K562 (cell line): ENCODE measurements around the gene REM2. TPM values are rescaled to one million over a fixed set of nuclear protein-coding genes. Genes with fewer than 3 reads are reported as not detected.

Experiments
- ATAC-seq: fragments of 200-7000 bp; cut with Tn5 transposase; 3 replicates; pipeline ENCODE4 v1.9.1; 2020; ENCODE audit warnings: moderate library complexity
- BruUV-seq: library from RNA; stranded (reverse); fragments of 400-500 nt; replicated peaks from 2 replicates; lab custom pipeline; 2021; lab: Mats Ljungman, UMichigan
- CTCF ChIA-PET: fragments of 300-600 bp; formaldehyde crosslinking; extraction: SDS; loops from one replicate; lab custom pipeline; 2021; ENCODE audit warnings: low intra/inter-chr PET ratio; lab: Yijun Ruan, JAX
- POLR2A ChIA-PET: fragments of 300-600, 350-650 bp; sonication (Branson Sonifier 250); formaldehyde crosslinking; extraction: SDS; loops from one replicate; lab custom pipeline; 2021; ENCODE audit warnings: antibody characterized with exemption, inconsistent platforms; lab: Yijun Ruan, JAX
- DNase-seq, 4 experiments: peaks; one replicate each; pipeline versions ENCODE4 v3.0.0 to v3.0.0-alpha.2; 2011 to 2018; ENCODE audit warnings: low spot score in 3 of 4, mixed read lengths in 3 of 4; ENCODE audit errors: extremely low read depth in 1 of 4
- FAIRE-seq: peaks from 2 replicates; lab custom pipeline; 2011; peaks lifted over from hg19 to GRCh38; lab: Jason Lieb, UNC
- H2AFZ ChIP-seq: 2 replicates; pipeline ENCODE4 v1.6.0; 2011; ENCODE audit warnings: low read depth, low read length, control low read depth, inconsistent platforms
- H3K27ac ChIP-seq: fragments of 200-600 bp; 3 replicates; pipeline ENCODE4 v1.8.0; 2011; ENCODE audit warnings: low read depth, mild to moderate bottlenecking, control low read depth, inconsistent platforms, low read length, moderate library complexity, mixed read lengths; ENCODE audit errors: extremely low read depth
- H3K27me3 ChIP-seq, 2 experiments: fragments of 300-600 bp in 1 of 2; 2 replicates in 1 of 2; 3 replicates in 1 of 2; pipeline versions ENCODE4 v1.6.0 to v1.8.0; 2011; ENCODE audit warnings: inconsistent platforms in 2 of 2, low read length in 2 of 2, mild to moderate bottlenecking in 1 of 2, mixed read lengths in 1 of 2, moderate library complexity in 1 of 2; ENCODE audit not compliant: control insufficient read depth in 2 of 2, insufficient read depth in 2 of 2
- H3K36me3 ChIP-seq: fragments of 300-600 bp; 3 replicates; pipeline ENCODE4 v1.8.0; 2011; ENCODE audit warnings: mild to moderate bottlenecking, low read length, inconsistent platforms; ENCODE audit not compliant: control insufficient read depth, insufficient read depth
- H3K4me1 ChIP-seq, 2 experiments: fragments of 200-600 bp in 1 of 2; replicated peaks in 1 of 2; 2 replicates in 1 of 2; 3 replicates in 1 of 2; pipeline versions ENCODE4 v1.5.1 to v1.8.0; 2011; ENCODE audit warnings: inconsistent platforms in 2 of 2, low read length in 2 of 2, mild to moderate bottlenecking in 1 of 2, mixed read lengths in 1 of 2, moderate library complexity in 1 of 2; ENCODE audit not compliant: control insufficient read depth in 2 of 2, insufficient read depth in 2 of 2
- H3K4me2 ChIP-seq: 2 replicates; pipeline ENCODE4 v1.6.1; 2011; ENCODE audit warnings: low read length, control low read depth, inconsistent platforms, mixed read lengths; ENCODE audit not compliant: insufficient read depth
- H3K4me3 ChIP-seq: fragments of 200-600 bp; sonication (generic), shearing (Covaris generic); 2 replicates; pipeline ENCODE4 v1.5.1; 2016; ENCODE audit warnings: control low read depth, inconsistent platforms
- H3K79me2 ChIP-seq: fragments of 200-600 bp; 3 replicates; pipeline ENCODE4 v1.8.0; 2011; ENCODE audit warnings: low read length, inconsistent platforms; ENCODE audit not compliant: control insufficient read depth, insufficient read depth
- H3K9ac ChIP-seq, 2 experiments: 2 replicates each; pipeline versions ENCODE4 v1.6.0 to v1.6.1; 2011; ENCODE audit warnings: low read depth in 2 of 2, low read length in 2 of 2, control low read depth in 1 of 2, inconsistent platforms in 1 of 2, mild to moderate bottlenecking in 1 of 2, mixed read lengths in 1 of 2; ENCODE audit not compliant: insufficient read depth in 1 of 2
- H3K9me1 ChIP-seq: one replicate; pipeline ENCODE4 v1.6.0; 2011; ENCODE audit warnings: inconsistent platforms, mild to moderate bottlenecking, low read length, moderate library complexity; ENCODE audit not compliant: control insufficient read depth, insufficient read depth
- H3K9me3 ChIP-seq: replicated peaks from 2 replicates; pipeline ENCODE4 v1.5.1; 2011; ENCODE audit warnings: low read depth, low read length, inconsistent platforms; ENCODE audit not compliant: control insufficient read depth, insufficient read depth
- H4K20me1 ChIP-seq: replicated peaks from 2 replicates; pipeline ENCODE4 v1.6.1; 2011; ENCODE audit warnings: low read length, inconsistent platforms, mixed read lengths; ENCODE audit not compliant: control insufficient read depth, insufficient read depth
- C11orf30 ChIP-seq: fragments of 450-650 bp; IDR thresholded peaks from 2 replicates; pipeline ENCODE4 v1.6.1; 2016; ENCODE audit warnings: low read depth, mild to moderate bottlenecking
- CBFA2T3 ChIP-seq: fragments of 450-650 bp; IDR thresholded peaks from 2 replicates; pipeline ENCODE4 v1.6.1; 2017
- CEBPB ChIP-seq: fragments of 450-650 bp; IDR thresholded peaks from 2 replicates; pipeline ENCODE4 v1.6.1; 2016; ENCODE audit warnings: missing genetic modification characterization, missing compliant biosample characterization
- DACH1 ChIP-seq: fragments of 450-650 bp; IDR thresholded peaks from 2 replicates; pipeline ENCODE4 v1.6.1; 2018; ENCODE audit not compliant: partially characterized antibody
- FOXO4 ChIP-seq: fragments of 450-650 bp; formaldehyde crosslinking; IDR thresholded peaks from 2 replicates; pipeline ENCODE4 v1.4.0; 2020; ENCODE audit warnings: mild to moderate bottlenecking, moderate library complexity
- MAFF ChIP-seq: IDR thresholded peaks from 2 replicates; pipeline ENCODE4 v1.6.1; 2012; ENCODE audit warnings: low read length, improper control_type of control experiment
- MAFK ChIP-seq: IDR thresholded peaks from 2 replicates; pipeline ENCODE4 v1.6.1; 2011; ENCODE audit warnings: low read length, improper control_type of control experiment
- NFE2 ChIP-seq: IDR thresholded peaks from 2 replicates; pipeline ENCODE4 v1.6.1; 2014; ENCODE audit warnings: antibody characterized with exemption, low read depth
- PHB2 ChIP-seq: fragments of 450-650 bp; IDR thresholded peaks from 2 replicates; pipeline ENCODE4 v1.6.1; 2017; ENCODE audit warnings: low read depth
- TFAP4 ChIP-seq: sonication (generic); formaldehyde crosslinking; IDR thresholded peaks from 2 replicates; pipeline ENCODE4 v1.8.0; 2022; ENCODE audit warnings: missing genetic modification reagents, mild to moderate bottlenecking, moderate library complexity, borderline replicate concordance
- ZBTB7A ChIP-seq: IDR thresholded peaks from 2 replicates; pipeline ENCODE4 v1.6.1; 2011; ENCODE audit warnings: low read depth, mild to moderate bottlenecking, low read length, moderate library complexity, borderline replicate concordance; ENCODE audit not compliant: control insufficient read depth
- ZKSCAN1 ChIP-seq: fragments of 150-350 bp; IDR thresholded peaks from 2 replicates; pipeline ENCODE4 v1.6.1; 2016; ENCODE audit warnings: low read depth, low read length
- ZNF316 ChIP-seq: fragments of 450-650 bp; IDR thresholded peaks from 2 replicates; pipeline ENCODE4 v1.6.1; 2016
- WGBS: fragments of 100-300 bp; shearing (Covaris generic); methylation state at CpG from one replicate; pipeline ENCODE4 v1.1.6; 2016; ENCODE audit warnings: low coverage, mixed read lengths; ENCODE audit not compliant: insufficient coverage; ENCODE audit errors: missing lambda C conversion rate; 5-methylcytosine and 5-hydroxymethylcytosine counted together
- in situ Hi-C: fragments of 300-500 bp; cut with MboI; formaldehyde crosslinking; loops from 4 replicates; pipeline ENCODE4 v1.15.0; 2018; ENCODE audit warnings: inconsistent platforms, mixed read lengths
- intact Hi-C: fragments of 100-400 bp; cut with micrococcal nuclease; formaldehyde crosslinking; loops from 2 replicates; pipeline ENCODE4 v1.14.2; 2022
- polyA plus RNA-seq, 8 experiments: library from polyadenylated mRNA; depleted of rRNA in 4 of 8; stranded (reverse) in 5 of 8; unstranded in 3 of 8; fragments of >200 nt; fragmentation: Nextera tagmentation in 2 of 8; fragmentation: Illumina TruSeq in 1 of 8; extraction: Ambion mirVana in 2 of 8; extraction: Trizol in 1 of 8; gene quantifications; 2 replicates each; pipeline versions ENCODE4 v1.2.1 to v1.2.3, GENCODE V29; 2011 to 2014; ENCODE audit warnings: inconsistent platforms in 1 of 8, missing spikeins in 1 of 8
- total RNA-seq, 7 experiments: library from RNA; depleted of rRNA in 6 of 7; stranded (reverse); fragments of >200 nt in 6 of 7; fragmentation: Illumina TruSeq in 2 of 7; extraction: Trizol in 2 of 7; gene quantifications; 2 replicates each; pipeline versions ENCODE4 v1.2.1 to v1.2.3, GENCODE V29; 2011 to 2021; ENCODE audit warnings: low replicate concordance in 1 of 7

Gene REM2
- total and polyA plus RNA-seq, 9 of the 15 experiments (the other 6 are each of a cell fraction or from before 2014, with no cell fraction given): 0.18 to 1.0 (median 0.38) TPM

GRCh38 chr14:22848351-22849164 is 34.5 kb upstream of the REM2 start:
- BruUV-seq: no TSS peak
- in situ Hi-C loops (loop anchor here (10.0 kb wide), 2 partner anchors 194 to 284 kb away; no protein-coding TSS in a partner anchor), intact Hi-C loops (no loop called here)
- no peak overlapping the region for H3K4me3 ChIP-seq
- ATAC-seq: no peak
- peak overlapping the region in 1 of 2 experiments; percentile 53; a peak in 1 of 4 replicates for H3K9ac ChIP-seq
- POLR2A ChIA-PET: interaction anchor here (0.5 to 1.3 kb wide), 6 partner anchors 14 to 358 kb away, joined by 3 to 4 read pairs (median 3); no protein-coding TSS in a partner anchor
- no peaks in the 10 kb centered on the region for H3K27me3 ChIP-seq
- no peak for DNase-seq
- H3K4me2 ChIP-seq: no peak overlapping the region
- no peaks in the 10 kb centered on the region for H4K20me1 ChIP-seq
- H3K4me1 ChIP-seq: peaks cover 5 to 33% of the 10 kb centered on the region in 2 experiments; a peak in 3 of 5 replicates
- 48% methylated on average over 11 of the region's 12 CpGs for WGBS
- CTCF ChIA-PET: interaction anchor here (1.0 kb wide), 1 partner anchor 26 kb away, joined by 4 read pairs; no protein-coding TSS in a partner anchor
- no peaks in the 10 kb centered on the region for H3K9me1 ChIP-seq
- H3K9me3 ChIP-seq: no peaks in the 10 kb centered on the region
- no peak for TF ChIP-seq ZKSCAN1
- peak; percentile 75 for TF ChIP-seq C11orf30
- TF ChIP-seq CEBPB (tag): no peak
- TF ChIP-seq ZBTB7A: peak; percentile 38; the same call in 1 of the 2 replicates
- TF ChIP-seq ZNF316: peak; percentile 70
- peak; percentile 16; the same call in 1 of the 2 replicates for TF ChIP-seq CBFA2T3
- TF ChIP-seq MAFK: peak; percentile 43; the same call in 1 of the 2 replicates
- TF ChIP-seq MAFF: peak; percentile 35; the same call in 1 of the 2 replicates
- peak; percentile 57; the same call in 1 of the 2 replicates for TF ChIP-seq TFAP4 (CRISPR knock-in tag)
- TF ChIP-seq FOXO4 (CRISPR knock-in tag): no peak
- TF ChIP-seq DACH1: peak; percentile 42
- TF ChIP-seq NFE2: 0 out of 2 replicates have a peak, but pooled peaks have one; percentile 9
- no peak for TF ChIP-seq PHB2
- H3K27ac ChIP-seq: no peak overlapping the region
- H3K79me2 ChIP-seq: no peaks in the 10 kb centered on the region
- peak overlapping the region; percentile 22 for H2AFZ ChIP-seq
- no peaks in the 10 kb centered on the region for H3K36me3 ChIP-seq
- peak; percentile 66 for FAIRE-seq
